Transverse colon (tissue), 4 donors: ENCODE measurements around the gene ARHGEF7. TPM values are rescaled to one million over a fixed set of nuclear protein-coding genes. Genes with fewer than 3 reads are reported as not detected.

ENCODE experiments used
- DNase-seq: peaks from one replicate; pipeline ENCODE4 v3.0.0-alpha.2; 2019
- H3K27ac ChIP-seq, 4 donors: fragments of 200-600 bp; sonication (generic); 2 replicates each; pipeline ENCODE4 v1.5.1; 2016 to 2018; ENCODE audit warnings: inconsistent platforms in 4 of 4
- H3K27me3 ChIP-seq: fragments of 200-600 bp; sonication (generic); 2 replicates; pipeline ENCODE4 v1.5.1; 2017; ENCODE audit warnings: inconsistent platforms
- H3K36me3 ChIP-seq, 4 donors: fragments of 200-600 bp; sonication (generic); 2 replicates each; pipeline ENCODE4 v1.5.1; 2017 to 2019; ENCODE audit warnings: inconsistent platforms in 4 of 4
- H3K4me1 ChIP-seq, 4 donors: fragments of 200-600 bp; sonication (generic); 2 replicates each; pipeline ENCODE4 v1.5.1; 2017 to 2020; ENCODE audit warnings: inconsistent platforms in 4 of 4
- H3K4me3 ChIP-seq, 4 donors: fragments of 200-600 bp; sonication (generic); 1 replicate in 1 of 4; 2 replicates in 3 of 4; pipeline versions ENCODE4 v1.5.1 to v1.6.1; 2017 to 2019; ENCODE audit warnings: inconsistent platforms in 4 of 4
- H3K9me3 ChIP-seq, 2 donors: fragments of 200-600 bp; sonication (generic); 2 replicates each; pipeline ENCODE4 v1.5.1; 2017 to 2019; ENCODE audit warnings: inconsistent platforms in 2 of 2
- CTCF ChIP-seq, 5 experiments: fragments of 200-600 bp in 3 of 5; fragments of 450-650 bp in 2 of 5; sonication (generic) in 3 of 5; IDR thresholded peaks; 1 replicate in 2 of 5; 2 replicates in 3 of 5; pipeline ENCODE4 v1.5.1; 2016 to 2017; ENCODE audit warnings: antibody characterized with exemption in 5 of 5, inconsistent platforms in 3 of 5, mild to moderate bottlenecking in 2 of 5, moderate library complexity in 1 of 5
- EP300 ChIP-seq: sonication (generic); formaldehyde crosslinking; IDR thresholded peaks from one replicate; pipeline ENCODE4 v1.6.1; 2017; ENCODE audit warnings: antibody characterized with exemption, low read depth
- POLR2A ChIP-seq: fragments of 450-650 bp; IDR thresholded peaks from one replicate; pipeline ENCODE4 v1.6.1; 2016; ENCODE audit warnings: antibody characterized with exemption, mild to moderate bottlenecking, moderate library complexity
- POLR2AphosphoS5 ChIP-seq, 3 donors: sonication (generic); formaldehyde crosslinking; IDR thresholded peaks; one replicate each; pipeline ENCODE4 v1.6.1; 2016; ENCODE audit warnings: antibody characterized with exemption in 3 of 3
- WGBS, 2 donors: methylation state at CpG; one replicate each; pipeline ENCODE4 v1.1.5; 2018; ENCODE audit warnings: low coverage in 1 of 2; 5-methylcytosine and 5-hydroxymethylcytosine counted together
- in situ Hi-C, 4 donors: fragments of 200-750 bp; cut with MboI; loops; one replicate each; pipeline versions ENCODE4 v1.15.0 to v1.15.1; 2017; ENCODE audit warnings: low sequenced_read_pairs in 3 of 4, low pct_ligation_motif_present in 1 of 4, low pct_unique_long_range_greater_than_20kb in 1 of 4
- intact Hi-C: fragments of 100-400 bp; cut with DNase I; formaldehyde crosslinking; loops from one replicate; pipeline ENCODE4 v1.15.1; 2023; ENCODE audit warnings: low total_unique reads
- total RNA-seq, 4 donors: library from RNA; depleted of rRNA; stranded (reverse); fragments of >200 nt; gene quantifications; one replicate each; pipeline ENCODE4 v1.1.0, GENCODE V29; 2016

ARHGEF7 gene
- total RNA-seq, 4 donors from 2014 or later: 62.3 to 104 (median 75.6) TPM

DNA sequence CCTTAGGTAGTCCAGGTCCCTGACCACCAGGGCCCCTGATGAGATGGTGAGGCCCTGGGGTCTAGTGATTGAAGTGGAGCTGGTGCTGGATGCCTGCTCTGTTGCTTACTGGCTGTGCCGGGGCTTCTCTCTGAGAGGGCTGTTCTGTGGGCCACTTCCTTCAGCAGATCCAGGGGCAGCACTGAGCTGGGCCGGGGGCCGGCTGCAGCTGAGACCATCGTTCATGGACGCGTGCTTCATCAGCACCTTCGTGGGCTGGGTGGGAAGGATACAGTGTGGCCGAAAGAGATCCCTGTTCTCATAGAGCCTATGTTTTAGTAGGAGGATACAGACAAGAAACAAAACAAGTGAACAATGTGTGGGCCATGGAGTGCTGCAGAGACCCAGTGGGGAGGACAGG, 172.1 kb downstream of the ARHGEF7 start:
- in situ Hi-C loops (no loop called here), intact Hi-C loops (no loop called here)
- no peak for TF ChIP-seq EP300
- TF ChIP-seq CTCF (IDR thresholded peaks at IDR 0.05): no peak
- TF ChIP-seq POLR2AphosphoS5 (IDR thresholded peaks at IDR 0.05): no peak
- TF ChIP-seq POLR2A: no peak
- H3K36me3 ChIP-seq: peaks cover 0 to 70% (median 30%) of the 10 kb centered on the region in 4 donors
- H3K4me1 ChIP-seq: peaks cover 0 to 9% (median 3%) of the 10 kb centered on the region in 4 donors
- no peak overlapping the region for H3K27ac ChIP-seq
- DNase-seq: no peak
- H3K9me3 ChIP-seq: no peaks in the 10 kb centered on the region
- H3K27me3 ChIP-seq: no peaks in the 10 kb centered on the region
- H3K4me3 ChIP-seq: no peak overlapping the region
- 80 to 96% methylated on average over 1 to 8 of the region's 8 CpGs for WGBS, 2 donors

- TF ChIP-seq POLR2AphosphoS5 (IDR thresholded peaks at IDR 0.05): no peak
- no peak for TF ChIP-seq CTCF (IDR thresholded peaks at IDR 0.05)
- TF ChIP-seq POLR2A: no peak
- no peak for TF ChIP-seq EP300
- no peak overlapping the region for H3K4me3 ChIP-seq
- WGBS, 2 donors: 94% methylated on average over 7 of the region's 7 CpGs; no CpG with 5 or more reads in 1 of the 2 donors
- no peak overlapping the region for H3K27ac ChIP-seq
- H3K9me3 ChIP-seq: no peaks in the 10 kb centered on the region
- in situ Hi-C loops: no loop called here
- no peaks in the 10 kb centered on the region for H3K4me1 ChIP-seq
- H3K27me3 ChIP-seq: no peaks in the 10 kb centered on the region
- H3K36me3 ChIP-seq: peaks cover 0 to 75% (median 30%) of the 10 kb centered on the region in 4 donors
- intact Hi-C loops: no loop called here
- no peak for DNase-seq
Measured at GRCh38 chr13:111288276-111288675, 173.2 kb downstream of the ARHGEF7 start.

DNA sequence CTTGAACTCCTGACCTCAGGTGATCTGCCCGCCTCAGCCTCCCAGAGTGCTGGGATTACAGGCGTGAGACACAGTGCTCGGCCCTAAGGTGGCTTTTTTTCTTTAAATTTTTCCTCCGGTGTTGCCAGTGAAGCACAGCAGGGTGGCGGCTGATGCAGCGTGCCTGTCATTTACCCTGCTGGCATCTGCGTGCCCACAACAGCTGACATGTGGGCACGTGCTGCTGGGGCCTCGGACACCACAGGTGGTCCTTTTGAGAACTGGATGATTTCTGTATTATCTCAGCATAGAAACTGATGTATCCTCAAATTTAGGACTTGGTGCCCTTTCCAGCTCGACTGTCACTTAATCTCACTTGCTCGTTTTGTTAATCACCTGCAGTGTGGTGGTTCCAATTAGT, 174.1 kb downstream of the ARHGEF7 start:
- no peaks in the 10 kb centered on the region for H3K4me1 ChIP-seq
- TF ChIP-seq POLR2AphosphoS5 (IDR thresholded peaks at IDR 0.05) (no peak), POLR2A (no peak), CTCF (IDR thresholded peaks at IDR 0.05) (no peak), EP300 (no peak)
- DNase-seq: no peak
- no peak overlapping the region for H3K27ac ChIP-seq
- intact Hi-C loops: no loop called here
- 91% methylated on average over 4 to 11 of the region's 11 CpGs for WGBS, 2 donors
- no peak overlapping the region for H3K4me3 ChIP-seq
- H3K36me3 ChIP-seq: peaks cover 0 to 73% (median 28%) of the 10 kb centered on the region in 4 donors
- no peaks in the 10 kb centered on the region for H3K9me3 ChIP-seq
- in situ Hi-C loops: no loop called here
- H3K27me3 ChIP-seq: no peaks in the 10 kb centered on the region

DNA sequence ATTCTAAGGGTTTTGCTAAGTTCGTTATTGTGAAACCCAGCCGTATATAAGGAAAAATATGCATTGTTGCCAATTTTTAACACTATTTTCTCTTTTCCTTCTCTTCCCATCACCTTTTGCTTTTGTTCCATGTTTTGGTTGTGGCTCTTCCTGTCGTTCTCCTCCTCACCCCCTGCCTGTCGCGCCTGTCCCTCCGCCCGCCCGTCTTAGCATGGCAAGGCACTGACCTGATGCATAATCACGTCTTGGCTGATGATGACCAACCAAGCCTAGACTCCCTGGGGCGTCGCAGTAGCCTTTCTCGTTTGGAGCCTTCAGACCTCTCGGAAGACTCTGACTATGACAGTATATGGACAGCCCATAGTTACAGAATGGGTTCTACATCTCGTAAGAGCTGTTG, 176.8 kb downstream of the ARHGEF7 start:
- H3K9me3 ChIP-seq: no peaks in the 10 kb centered on the region
- no peaks in the 10 kb centered on the region for H3K27me3 ChIP-seq
- WGBS, 2 donors: 92 to 97% methylated on average over 5 to 14 of the region's 14 CpGs
- DNase-seq: no peak
- in situ Hi-C loops (no loop called here), intact Hi-C loops (no loop called here)
- no peak overlapping the region for H3K27ac ChIP-seq
- peaks cover 0 to 48% (median 16%) of the 10 kb centered on the region in 4 donors for H3K36me3 ChIP-seq
- no peak for TF ChIP-seq EP300
- TF ChIP-seq CTCF (IDR thresholded peaks at IDR 0.05): no peak
- TF ChIP-seq POLR2A: no peak
- TF ChIP-seq POLR2AphosphoS5 (IDR thresholded peaks at IDR 0.05): no peak
- H3K4me1 ChIP-seq: no peaks in the 10 kb centered on the region
- no peak overlapping the region for H3K4me3 ChIP-seq
